Hematopoietic multipotent progenitor cell treated with erythropoietin and hydrocortisone succinate and interleukin-3 and kit ligand, for 15 days (in vitro differentiated cells): Measurements from ENCODE around the gene PTPN2.

Source experiments
- DNase-seq: peaks from one replicate; pipeline ENCODE4 v3.0.0-alpha.2; 2015; ENCODE audit warnings: low spot score

PTPN2 gene

GRCh38 chr18:12744103-12744502, 139.9 kb downstream of the PTPN2 start:
- DNase-seq, result no peak

GRCh38 chr18:12742453-12742852, 141.6 kb downstream of the PTPN2 start:
- no peak for DNase-seq
